Type B pancreatic cell (in vitro differentiated cells): Measurements from ENCODE around the gene FNDC11. TPM values are rescaled to one million over a fixed set of nuclear protein-coding genes. Genes with fewer than 3 reads are reported as not detected.
"Not testable (repeated sequence)": the region's sequence is repeated elsewhere in the genome, so short reads cannot be mapped to it uniquely, and the experiment has no call there.

Source experiments
- DNase-seq: peaks from one replicate; pipeline ENCODE4 v3.0.0; 2021; ENCODE audit warnings: mixed read lengths; ENCODE audit not compliant: unreplicated experiment; ENCODE audit errors: extremely low spot score
- H3K27ac Mint-ChIP-seq: 2 replicates; pipeline ENCODE4 v1.8.0; 2021; ENCODE audit warnings: mild to moderate bottlenecking, mixed read lengths
- H3K27me3 Mint-ChIP-seq: 2 replicates; pipeline ENCODE4 v1.8.0; 2021; ENCODE audit warnings: mixed read lengths
- H3K36me3 Mint-ChIP-seq: 2 replicates; pipeline ENCODE4 v1.8.0; 2021; ENCODE audit warnings: mixed read lengths
- H3K4me1 Mint-ChIP-seq: one replicate; pipeline ENCODE4 v1.8.0; 2021; ENCODE audit warnings: mixed read lengths; ENCODE audit not compliant: unreplicated experiment
- H3K4me3 Mint-ChIP-seq: 2 replicates; pipeline ENCODE4 v1.8.0; 2021; ENCODE audit warnings: mild to moderate bottlenecking, mixed read lengths
- H3K9me3 Mint-ChIP-seq: 2 replicates; pipeline ENCODE4 v1.8.0; 2021; ENCODE audit warnings: mixed read lengths
- CTCF ChIP-seq: fragments of 200-600 bp; sonication (generic); conservative IDR thresholded peaks from 2 replicates; pipeline ENCODE4 v1.5.0; 2021; ENCODE audit warnings: antibody characterized with exemption, mild to moderate bottlenecking
- total RNA-seq: library from RNA; stranded (reverse); gene quantifications from 2 replicates; pipeline ENCODE4 v1.2.1, GENCODE V29; 2021; ENCODE audit warnings: low replicate concordance

Gene FNDC11
- total RNA-seq, 1 donor from 2014 or later: 1.4 TPM

GRCh38 chr20:63567136-63567385 is 13.1 kb downstream of the FNDC11 start:
- no peaks in the 10 kb centered on the region for H3K27me3 Mint-ChIP-seq
- H3K4me1 Mint-ChIP-seq: no peaks in the 10 kb centered on the region
- H3K36me3 Mint-ChIP-seq: no peaks in the 10 kb centered on the region
- H3K27ac Mint-ChIP-seq: no peak overlapping the region
- no peak overlapping the region for H3K4me3 Mint-ChIP-seq
- no peak for TF ChIP-seq CTCF
- no peak for DNase-seq
- H3K9me3 Mint-ChIP-seq: no peaks in the 10 kb centered on the region

GRCh38 chr20:63567386-63568169 is 13.6 kb downstream of the FNDC11 start:
- no peaks in the 10 kb centered on the region for H3K36me3 Mint-ChIP-seq
- no peak overlapping the region for H3K27ac Mint-ChIP-seq
- no peak for TF ChIP-seq CTCF
- DNase-seq: no peak
- H3K4me1 Mint-ChIP-seq: no peaks in the 10 kb centered on the region
- no peaks in the 10 kb centered on the region for H3K27me3 Mint-ChIP-seq
- H3K9me3 Mint-ChIP-seq: no peaks in the 10 kb centered on the region
- H3K4me3 Mint-ChIP-seq: no peak overlapping the region

GRCh38 chr20:63568170-63568981 is 14.4 kb downstream of the FNDC11 start:
- no peaks in the 10 kb centered on the region for H3K36me3 Mint-ChIP-seq
- H3K9me3 Mint-ChIP-seq: no peaks in the 10 kb centered on the region
- H3K27ac Mint-ChIP-seq: no peak overlapping the region
- H3K4me3 Mint-ChIP-seq: no peak overlapping the region
- no peaks in the 10 kb centered on the region for H3K4me1 Mint-ChIP-seq
- H3K27me3 Mint-ChIP-seq: no peaks in the 10 kb centered on the region
- TF ChIP-seq CTCF: no peak
- no peak for DNase-seq

- no peak for TF ChIP-seq CTCF
- H3K36me3 Mint-ChIP-seq: no peaks in the 10 kb centered on the region
- H3K4me1 Mint-ChIP-seq: no peaks in the 10 kb centered on the region
- no peaks in the 10 kb centered on the region for H3K27me3 Mint-ChIP-seq
- DNase-seq: no peak
- no peak overlapping the region for H3K27ac Mint-ChIP-seq
- H3K9me3 Mint-ChIP-seq: no peaks in the 10 kb centered on the region
- no peak overlapping the region for H3K4me3 Mint-ChIP-seq
These were observed 15.3 kb downstream of the FNDC11 start for GRCh38 chr20:63568986-63569949.

GRCh38 chr20:63570281-63571086 is 16.5 kb downstream of the FNDC11 start:
- no peak for DNase-seq
- no peak overlapping the region for H3K4me3 Mint-ChIP-seq
- no peak for TF ChIP-seq CTCF
- no peak overlapping the region for H3K27ac Mint-ChIP-seq
- no peaks in the 10 kb centered on the region for H3K9me3 Mint-ChIP-seq
- H3K27me3 Mint-ChIP-seq: no peaks in the 10 kb centered on the region
- no peaks in the 10 kb centered on the region for H3K4me1 Mint-ChIP-seq
- no peaks in the 10 kb centered on the region for H3K36me3 Mint-ChIP-seq

GRCh38 chr20:63571087-63571478 is 17.1 kb downstream of the FNDC11 start:
- not testable (repeated sequence) for H3K36me3 Mint-ChIP-seq, H3K4me3 Mint-ChIP-seq, H3K4me1 Mint-ChIP-seq, DNase-seq, H3K27me3 Mint-ChIP-seq, H3K27ac Mint-ChIP-seq, H3K9me3 Mint-ChIP-seq
